Activated CD4-positive, alpha-beta T cell treated with anti-CD3 and anti-CD28 coated beads, Interleukin-2, amount 50 U/mL, for 24 hours (primary cell): Measurements from ENCODE around the gene IL1B.

Source experiments
- DNase-seq, 2 donors: peaks; one replicate each; pipeline ENCODE4 v3.0.0-alpha.2; 2020; ENCODE audit warnings: low read depth in 1 of 2, low spot score in 1 of 2

Gene IL1B

GRCh38 chr2:112784199-112785189 lies 52.1 kb downstream of the IL1B start, which contains the start of gene IL1A:
Gene IL1A, minus strand, starts transcription at chr2:112784493. Its CDS starts 723 bp downstream, at chr2:112783770.
- DNase-seq, result no peak

GRCh38 chr2:112783187-112783714 lies 53.3 kb downstream of the IL1B start:
- no peak for DNase-seq

GRCh38 chr2:112782234-112782799 lies 54.3 kb downstream of the IL1B start:
- no peak for DNase-seq
